ENCODE data around the gene MAP3K7. TPM values are rescaled to one million over a fixed set of nuclear protein-coding genes. Genes with fewer than 3 reads are reported as not detected.

Gene MAP3K7
- total RNA-seq, 1 experiment from 2014 or later, result 17.1 TPM

DNA sequence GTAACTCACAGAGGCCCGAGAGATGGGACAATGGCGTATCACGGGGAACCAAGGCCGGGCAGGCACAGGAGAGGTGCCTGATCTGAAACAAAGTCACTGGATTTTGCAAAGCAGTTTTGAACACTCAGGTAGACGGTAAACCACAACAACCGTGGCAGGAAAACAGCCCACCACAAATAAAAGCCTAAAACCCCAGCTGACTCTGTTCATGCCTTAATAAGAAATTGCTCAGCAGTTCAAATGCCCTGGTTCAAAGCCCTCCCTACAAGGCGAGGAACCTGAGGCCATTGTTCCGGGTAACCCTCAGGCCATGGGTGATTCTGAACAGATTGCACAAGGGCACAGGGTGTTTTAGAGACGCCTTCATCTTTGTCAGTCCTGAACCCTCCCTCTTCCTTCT lies 114.2 kb downstream of the MAP3K7 start:
- Histone ChIP-seq H3F3A (ENCODE audit: low read length, unreplicated experiment) (no peaks in the 10 kb centered on the region), H4K20me1 (ENCODE audit: low read length) (no peaks in the 10 kb centered on the region), H3K27me3 (ENCODE audit: low read length) (no peaks in the 10 kb centered on the region), H3K27ac (ENCODE audit: low read length) (no peak overlapping the region), H3K4me2 (ENCODE audit: low read length) (no peak overlapping the region), H2AFZ (ENCODE audit: low read length) (no peak overlapping the region), H3K79me2 (ENCODE audit: low read length) (no peaks in the 10 kb centered on the region), H3K9me3 (ENCODE audit: low read length) (no peaks in the 10 kb centered on the region), H3K4me3 (ENCODE audit: low read length) (no peak overlapping the region), H3K36me3 (ENCODE audit: low read depth, low read length) (no peaks in the 10 kb centered on the region), H3K9me2 (replicated peaks; ENCODE audit: low read length) (no peaks in the 10 kb centered on the region), H3K4me1 (ENCODE audit: insufficient read depth, low read length) (peaks cover 8% of the 10 kb centered on the region), H3K9ac (ENCODE audit: low read length) (no peak overlapping the region)
- no TSS peak for BruUV-seq (replicated peaks)
- POLR2A ChIA-PET (ENCODE audit: unreplicated experiment), result no interaction called here
- no peak for ATAC-seq
- TF ChIP-seq EZH2phosphoT487 (IDR thresholded peaks at IDR 0.05; ENCODE audit: borderline replicate concordance, low read length) (no peak), EZH2 (IDR thresholded peaks at IDR 0.05; ENCODE audit: low read length, unreplicated experiment) (no peak)
- TF ChIP-seq, protein P1, sequence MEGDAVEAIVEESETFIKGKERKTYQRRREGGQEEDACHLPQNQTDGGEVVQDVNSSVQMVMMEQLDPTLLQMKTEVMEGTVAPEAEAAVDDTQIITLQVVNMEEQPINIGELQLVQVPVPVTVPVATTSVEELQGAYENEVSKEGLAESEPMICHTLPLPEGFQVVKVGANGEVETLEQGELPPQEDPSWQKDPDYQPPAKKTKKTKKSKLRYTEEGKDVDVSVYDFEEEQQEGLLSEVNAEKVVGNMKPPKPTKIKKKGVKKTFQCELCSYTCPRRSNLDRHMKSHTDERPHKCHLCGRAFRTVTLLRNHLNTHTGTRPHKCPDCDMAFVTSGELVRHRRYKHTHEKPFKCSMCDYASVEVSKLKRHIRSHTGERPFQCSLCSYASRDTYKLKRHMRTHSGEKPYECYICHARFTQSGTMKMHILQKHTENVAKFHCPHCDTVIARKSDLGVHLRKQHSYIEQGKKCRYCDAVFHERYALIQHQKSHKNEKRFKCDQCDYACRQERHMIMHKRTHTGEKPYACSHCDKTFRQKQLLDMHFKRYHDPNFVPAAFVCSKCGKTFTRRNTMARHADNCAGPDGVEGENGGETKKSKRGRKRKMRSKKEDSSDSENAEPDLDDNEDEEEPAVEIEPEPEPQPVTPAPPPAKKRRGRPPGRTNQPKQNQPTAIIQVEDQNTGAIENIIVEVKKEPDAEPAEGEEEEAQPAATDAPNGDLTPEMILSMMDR (conservative IDR thresholded peaks at IDR 0.05; ENCODE audit: low read depth, low read length), result no peak
- CTCF ChIA-PET, result no interaction called here
- intact Hi-C loops (cut with micrococcal nuclease), result no loop called here
- DNase-seq, result no peak

DNA sequence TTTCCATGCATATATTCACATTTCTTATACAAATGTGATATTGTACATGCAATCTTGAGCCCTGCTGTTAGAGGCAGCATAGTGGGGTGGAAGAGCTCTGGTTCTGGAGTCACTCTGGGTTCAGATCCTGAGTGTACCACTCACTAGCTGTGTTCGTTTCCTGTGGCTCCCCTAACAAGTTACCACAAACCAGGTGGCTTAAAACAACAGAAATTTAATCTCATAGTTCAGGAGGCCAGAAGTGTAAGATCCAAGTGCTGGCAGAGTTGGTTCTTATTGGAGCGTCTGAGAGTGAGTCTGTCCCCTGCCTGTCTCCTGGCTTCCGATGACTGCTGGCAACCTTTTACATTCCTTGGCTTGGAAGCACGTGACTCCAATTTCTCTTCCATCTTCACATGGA lies 115.6 kb downstream of the MAP3K7 start:
- no peak overlapping the region for H3K27ac ChIP-seq (ENCODE audit: low read length)
- no peak overlapping the region for H3K9ac ChIP-seq (ENCODE audit: low read length)
- no peak for DNase-seq
- intact Hi-C loops (cut with micrococcal nuclease), result no loop called here
- H4K20me1 ChIP-seq (ENCODE audit: low read length), result no peaks in the 10 kb centered on the region
- no peaks in the 10 kb centered on the region for H3K9me3 ChIP-seq (ENCODE audit: low read length)
- H3K79me2 ChIP-seq (ENCODE audit: low read length), result no peaks in the 10 kb centered on the region
- no peak overlapping the region for H3K4me3 ChIP-seq (ENCODE audit: low read length)
- CTCF ChIA-PET, result no interaction called here
- H3K4me2 ChIP-seq (ENCODE audit: low read length), result no peak overlapping the region
- H3K4me1 ChIP-seq (ENCODE audit: insufficient read depth, low read length), result peaks cover 8% of the 10 kb centered on the region
- TF ChIP-seq, protein P1 (conservative IDR thresholded peaks at IDR 0.05; ENCODE audit: low read depth, low read length), result no peak
- TF ChIP-seq EZH2phosphoT487 (IDR thresholded peaks at IDR 0.05; ENCODE audit: borderline replicate concordance, low read length) (no peak), EZH2 (IDR thresholded peaks at IDR 0.05; ENCODE audit: low read length, unreplicated experiment) (no peak)
- H3K27me3 ChIP-seq (ENCODE audit: low read length), result no peaks in the 10 kb centered on the region
- no peaks in the 10 kb centered on the region for H3K36me3 ChIP-seq (ENCODE audit: low read depth, low read length)
- H2AFZ ChIP-seq (ENCODE audit: low read length), result no peak overlapping the region
- ATAC-seq, result no peak
- H3F3A ChIP-seq (ENCODE audit: low read length, unreplicated experiment), result no peaks in the 10 kb centered on the region
- POLR2A ChIA-PET (ENCODE audit: unreplicated experiment), result no interaction called here
- no TSS peak for BruUV-seq (replicated peaks)
- no peaks in the 10 kb centered on the region for H3K9me2 ChIP-seq (replicated peaks; ENCODE audit: low read length)

DNA sequence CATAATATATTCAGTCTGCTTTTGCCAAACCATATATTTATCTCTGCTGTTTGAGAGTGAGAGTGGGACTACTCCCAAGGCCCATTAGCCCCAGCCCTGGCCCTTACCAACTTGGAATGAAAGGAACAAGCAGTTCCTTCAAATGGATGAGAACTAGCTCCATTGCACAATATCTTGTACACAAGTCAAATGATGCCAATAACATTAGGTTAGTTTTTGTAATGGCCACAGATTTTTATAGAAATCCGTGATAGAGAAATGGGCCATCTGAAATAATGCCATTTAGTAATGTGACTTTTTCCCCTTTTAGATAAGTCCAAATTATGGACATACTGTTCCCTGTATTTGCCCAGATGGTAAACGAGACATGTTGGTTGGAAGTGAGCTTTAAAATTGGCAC lies 117.0 kb downstream of the MAP3K7 start:
- no peak for ATAC-seq
- Histone ChIP-seq H4K20me1 (ENCODE audit: low read length) (no peaks in the 10 kb centered on the region), H3K27ac (ENCODE audit: low read length) (no peak overlapping the region), H3K9ac (ENCODE audit: low read length) (no peak overlapping the region), H3K79me2 (ENCODE audit: low read length) (no peaks in the 10 kb centered on the region), H3F3A (ENCODE audit: low read length, unreplicated experiment) (no peaks in the 10 kb centered on the region), H2AFZ (ENCODE audit: low read length) (no peak overlapping the region), H3K27me3 (ENCODE audit: low read length) (no peaks in the 10 kb centered on the region), H3K4me1 (ENCODE audit: insufficient read depth, low read length) (peaks cover 8% of the 10 kb centered on the region), H3K4me3 (ENCODE audit: low read length) (no peak overlapping the region), H3K4me2 (ENCODE audit: low read length) (no peak overlapping the region), H3K9me3 (ENCODE audit: low read length) (no peaks in the 10 kb centered on the region), H3K36me3 (ENCODE audit: low read depth, low read length) (no peaks in the 10 kb centered on the region), H3K9me2 (replicated peaks; ENCODE audit: low read length) (no peaks in the 10 kb centered on the region)
- CTCF ChIA-PET, result no interaction called here
- POLR2A ChIA-PET (ENCODE audit: unreplicated experiment), result interaction anchor here (0.6 kb wide), 1 partner anchor 460 kb away, joined by 4 read pairs; no protein-coding TSS in a partner anchor
- TF ChIP-seq EZH2 (IDR thresholded peaks at IDR 0.05; ENCODE audit: low read length, unreplicated experiment) (no peak), EZH2phosphoT487 (IDR thresholded peaks at IDR 0.05; ENCODE audit: borderline replicate concordance, low read length) (no peak)
- TF ChIP-seq, protein P1 (conservative IDR thresholded peaks at IDR 0.05; ENCODE audit: low read depth, low read length), result no peak
- BruUV-seq (replicated peaks), result no TSS peak
- intact Hi-C loops (cut with micrococcal nuclease), result no loop called here
- DNase-seq, result no peak
